Activated CD4-positive, alpha-beta T cell treated with anti-CD3 and anti-CD28 coated beads for 24 hours (primary cell): ENCODE data around the gene RUFY3.
A peak's percentile ranks its signal among the peaks of the same experiment; 100 is the strongest.
"Not testable (repeated sequence)": the region's sequence is repeated elsewhere in the genome, so short reads cannot be mapped to it uniquely, and the experiment has no call there.

Source experiments
- DNase-seq, 2 donors: peaks; one replicate each; pipeline ENCODE4 v3.0.0-alpha.2; 2020; ENCODE audit warnings: low read depth in 2 of 2

RUFY3 gene

DNA sequence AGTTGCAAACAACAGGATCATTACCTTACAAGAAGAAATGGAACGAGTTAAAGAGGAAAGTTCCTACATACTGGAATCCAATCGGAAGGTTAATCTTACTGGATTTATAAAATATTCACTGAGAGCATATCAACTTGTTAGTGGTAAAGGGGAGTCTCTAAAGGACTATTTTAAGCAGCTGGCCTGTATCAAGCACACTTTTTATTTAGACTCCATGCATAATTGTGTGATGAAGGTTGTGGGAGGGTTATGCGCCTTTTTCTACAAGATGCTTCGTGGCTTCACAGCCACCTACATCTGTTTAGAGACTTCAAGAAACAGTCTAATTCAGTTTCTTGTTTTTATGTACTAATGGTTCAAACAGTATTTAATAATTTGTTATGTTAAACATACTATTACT is 61.3 kb downstream of the RUFY3 start:
- no peak for DNase-seq

DNA sequence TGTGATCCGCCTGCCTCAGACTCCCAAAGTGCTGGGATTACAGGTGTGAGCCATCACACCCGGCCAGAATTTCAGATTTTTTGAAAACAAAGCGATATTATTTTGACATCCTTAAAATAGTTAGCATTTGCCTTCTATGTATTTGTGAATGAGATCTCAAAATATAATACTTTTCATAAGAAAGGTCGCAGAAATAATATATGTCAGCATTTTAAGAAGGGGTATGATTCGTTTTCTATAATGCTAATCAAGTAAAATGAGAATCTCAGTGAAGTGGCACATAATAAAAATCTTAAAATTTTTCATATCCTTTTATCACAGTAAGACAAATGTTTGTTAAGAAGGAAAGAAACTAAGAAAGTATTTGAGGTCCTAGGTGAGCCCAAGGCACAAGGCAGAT is 65.7 kb downstream of the RUFY3 start:
- no peak for DNase-seq

DNA sequence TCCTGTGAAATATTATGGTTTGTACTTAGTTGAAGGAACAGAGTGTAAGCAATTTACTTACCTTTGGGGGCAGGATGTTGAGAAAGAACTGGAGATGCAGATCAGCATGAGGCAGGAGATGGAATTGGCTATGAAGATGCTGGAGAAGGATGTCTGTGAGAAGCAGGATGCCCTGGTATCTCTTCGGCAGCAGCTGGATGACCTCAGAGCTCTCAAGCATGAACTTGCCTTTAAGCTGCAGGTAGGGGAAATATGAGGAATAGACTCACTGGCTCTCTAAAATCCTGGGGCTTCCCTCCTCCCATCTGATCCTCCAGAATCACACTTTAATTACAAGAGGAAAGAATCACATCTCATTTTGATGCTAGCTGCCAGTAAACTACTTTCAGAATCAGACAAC is 67.0 kb downstream of the RUFY3 start:
- no peak for DNase-seq

DNA sequence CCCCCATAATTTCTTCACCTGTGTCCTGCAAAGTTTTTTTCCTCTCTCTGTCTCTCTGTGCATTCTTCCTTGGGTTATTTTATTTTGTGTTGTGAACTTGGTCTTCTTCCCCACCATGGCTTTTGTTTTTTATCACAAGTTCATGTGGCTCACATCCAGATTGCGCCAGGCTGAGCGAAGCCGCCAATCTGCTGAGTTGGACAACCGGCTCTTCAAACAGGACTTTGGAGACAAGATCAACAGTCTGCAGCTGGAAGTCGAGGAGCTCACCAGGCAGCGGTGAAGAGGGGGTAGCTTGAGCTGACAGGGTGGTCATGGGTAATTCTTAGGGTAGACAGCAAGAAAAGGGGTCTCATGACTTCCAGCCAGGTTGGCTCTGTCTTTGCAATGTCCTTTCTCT is 71.9 kb downstream of the RUFY3 start:
- DNase-seq, result no peak

GRCh38 chr4:70801265-70801809 is 79.6 kb downstream of the RUFY3 start:
- no peak for DNase-seq

DNA sequence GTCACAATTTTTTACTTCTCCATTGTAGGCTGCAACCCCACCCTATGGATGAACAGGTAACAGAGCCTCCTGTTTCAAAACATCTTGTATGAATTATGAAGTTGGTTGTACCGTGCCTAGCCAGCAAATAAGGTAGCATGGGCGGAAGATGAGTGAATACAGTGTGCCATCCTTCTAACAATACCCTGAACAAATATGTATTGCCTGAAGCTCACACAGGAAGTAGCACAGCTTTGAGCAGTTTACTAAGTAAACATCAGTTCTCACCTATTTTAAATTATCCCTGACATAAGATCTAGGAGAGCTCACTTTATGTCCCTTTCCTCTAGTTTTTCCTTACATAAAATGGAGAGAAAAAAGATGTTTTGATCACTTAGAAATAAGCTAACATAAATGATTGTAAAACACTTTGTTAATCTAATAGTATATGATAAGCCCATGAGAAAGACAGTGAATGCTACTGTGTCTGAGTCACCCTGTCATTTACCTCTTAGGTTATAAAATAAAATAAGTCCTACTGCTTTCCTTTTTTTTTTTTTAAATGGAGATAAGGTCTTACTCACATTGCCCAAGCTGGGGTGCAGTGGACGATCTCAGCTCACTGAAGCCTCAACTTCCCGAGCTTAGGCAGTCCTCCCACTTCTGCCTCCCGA is 81.3 kb downstream of the RUFY3 start:
- DNase-seq, result no peak

GRCh38 chr4:70808151-70808550 is 86.4 kb downstream of the RUFY3 start:
- DNase-seq, result no peak

DNA sequence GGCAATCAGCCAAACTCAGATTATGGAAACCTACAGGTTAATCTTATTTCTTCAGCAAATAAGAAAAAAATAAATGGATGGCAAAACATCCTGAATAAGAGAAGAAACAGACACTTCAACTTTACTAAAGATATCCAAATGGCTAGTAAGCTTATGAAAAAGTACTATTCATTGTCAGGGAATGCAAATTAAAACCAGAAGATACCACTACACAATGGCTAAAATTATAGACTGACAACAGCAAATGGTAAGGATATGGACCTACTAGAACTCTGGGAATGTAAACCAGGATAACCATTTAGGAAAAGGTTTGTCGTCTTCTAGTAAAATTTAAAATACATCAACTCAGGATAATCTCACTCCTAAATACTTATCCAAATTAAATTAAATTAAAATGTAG is 93.6 kb downstream of the RUFY3 start:
- no peak for DNase-seq

- DNase-seq, result no peak
These were observed 95.1 kb downstream of the RUFY3 start for GRCh38 chr4:70816894-70817293.

- no peak for DNase-seq
These were observed 96.5 kb downstream of the RUFY3 start for GRCh38 chr4:70818173-70818855.

DNA sequence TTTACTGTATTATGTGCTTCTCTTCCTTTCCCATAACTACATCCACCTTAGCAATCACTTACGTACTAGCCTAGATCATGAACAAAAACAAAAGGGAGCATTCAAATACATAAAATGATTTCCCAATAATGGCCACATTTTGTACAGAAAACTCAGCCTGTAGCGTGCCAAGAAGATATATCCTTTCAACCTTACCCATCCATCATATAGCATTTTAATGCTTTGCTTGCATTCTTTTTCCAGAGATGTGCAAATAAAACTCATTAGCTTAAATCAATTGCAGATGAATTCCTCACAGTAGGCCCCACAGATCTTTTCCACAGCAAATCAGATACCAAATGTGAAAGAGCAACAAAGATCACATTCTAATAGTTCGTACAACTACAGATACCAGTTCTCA is 97.2 kb downstream of the RUFY3 start:
- DNase-seq, result no peak

DNA sequence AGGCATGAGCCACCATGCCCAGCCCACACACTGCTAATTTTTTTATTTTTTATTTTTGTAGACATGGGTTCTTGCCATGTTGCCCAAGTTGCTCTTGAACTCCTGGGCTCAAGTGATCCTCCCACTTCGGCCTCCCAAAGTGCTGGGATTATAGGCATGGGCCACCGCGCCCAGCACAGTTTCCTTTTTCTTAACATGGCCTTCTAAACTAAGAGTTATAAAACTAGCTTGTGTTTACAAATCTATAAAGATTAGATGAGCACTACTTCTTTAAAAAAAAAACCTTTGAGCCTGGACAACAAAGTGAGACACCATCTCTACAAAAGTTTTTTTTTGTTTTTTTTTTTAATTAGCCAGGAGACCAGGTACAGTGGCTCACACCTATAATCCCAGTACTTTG is 107.3 kb downstream of the RUFY3 start:
- DNase-seq, result no peak

GRCh38 chr4:70829492-70829891 is 107.7 kb downstream of the RUFY3 start:
- no peak for DNase-seq

GRCh38 chr4:70830054-70830453 is 108.3 kb downstream of the RUFY3 start:
- DNase-seq, result no peak

GRCh38 chr4:70831293-70831692 is 109.5 kb downstream of the RUFY3 start:
- no peak for DNase-seq

- DNase-seq, result no peak
These were observed 111.9 kb downstream of the RUFY3 start for GRCh38 chr4:70833675-70834074.

GRCh38 chr4:70836081-70836480 is 114.3 kb downstream of the RUFY3 start:
- no peak for DNase-seq

DNA sequence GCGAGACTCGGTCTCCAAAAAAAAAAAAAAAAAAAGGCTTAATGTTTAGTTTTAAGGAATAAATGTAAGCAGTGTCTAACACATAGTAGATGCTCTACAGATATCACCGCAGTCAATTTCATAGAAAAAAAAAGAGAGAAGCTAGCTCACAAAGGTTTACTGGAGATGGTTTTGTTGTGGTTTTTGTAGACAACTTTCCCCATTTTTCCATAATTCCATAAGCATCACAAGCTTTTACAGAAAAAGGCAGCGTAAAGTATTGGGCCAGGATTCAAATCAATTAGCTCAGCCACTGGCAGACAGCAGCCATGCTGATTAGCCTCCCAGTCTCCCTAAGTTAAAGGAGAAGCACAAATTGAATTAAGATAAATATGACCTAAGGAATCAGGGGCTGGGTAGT is 116.4 kb downstream of the RUFY3 start:
- DNase-seq, result no peak

GRCh38 chr4:70838666-70839588 is 117.2 kb downstream of the RUFY3 start:
- peak; percentile 46 to 51 for DNase-seq

- DNase-seq, result peak; percentile 85 to 94
These were observed 117.9 kb downstream of the RUFY3 start, which contains the start of gene GRSF1 for GRCh38 chr4:70839589-70840093. Gene GRSF1, minus strand, starts transcription at chr4:70839890. Its CDS starts 63 bp downstream, at chr4:70839827.

- peak; percentile 38 to 51 for DNase-seq
These were observed 118.4 kb downstream of the RUFY3 start for GRCh38 chr4:70840137-70840536.

- DNase-seq, result not testable (repeated sequence)
These were observed 118.9 kb downstream of the RUFY3 start for GRCh38 chr4:70840631-70841030.
